D721Med (cell line): ENCODE measurements around the gene CDH26.

ENCODE experiments used
- DNase-seq: peaks from one replicate; pipeline ENCODE4 v3.0.0; 2011; ENCODE audit warnings: low spot score; ENCODE audit not compliant: insufficient read length
- FAIRE-seq: peaks from 2 replicates; lab custom pipeline; 2011; peaks lifted over from hg19 to GRCh38; lab: Jason Lieb, UNC
- CTCF ChIP-seq: IDR thresholded peaks from 2 replicates; pipeline ENCODE4 v1.5.1; 2012; ENCODE audit warnings: mild to moderate bottlenecking, control low read depth; ENCODE audit not compliant: insufficient read depth; ENCODE audit errors: missing control alignments

The CDH26 gene

DNA sequence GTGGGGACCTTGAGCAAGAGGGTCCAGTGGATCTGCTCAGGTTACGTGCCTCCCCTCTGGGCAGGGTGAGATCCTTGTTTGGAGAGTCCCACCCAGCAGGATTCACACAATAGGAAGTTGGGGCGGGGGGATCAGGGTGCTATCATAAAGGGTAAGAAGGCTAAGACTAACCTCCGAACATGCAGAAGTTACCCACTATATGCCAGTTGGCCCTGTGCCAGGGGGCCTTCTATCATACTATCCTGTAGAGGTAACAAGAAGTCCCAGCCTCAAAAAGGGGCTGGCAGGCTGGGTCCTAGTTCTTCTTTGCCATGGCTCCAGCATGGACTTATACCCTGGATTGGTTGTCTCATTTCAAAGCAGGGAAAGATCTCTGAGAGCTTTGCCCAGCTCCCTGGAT, 94.1 kb downstream of the CDH26 start:
- FAIRE-seq (no peak), DNase-seq (no peak)
- no peak for TF ChIP-seq CTCF

GRCh38 chr20:60053125-60053817, 95.0 kb downstream of the CDH26 start:
- TF ChIP-seq CTCF, result no peak
- DNase-seq, result no peak
- no peak for FAIRE-seq

DNA sequence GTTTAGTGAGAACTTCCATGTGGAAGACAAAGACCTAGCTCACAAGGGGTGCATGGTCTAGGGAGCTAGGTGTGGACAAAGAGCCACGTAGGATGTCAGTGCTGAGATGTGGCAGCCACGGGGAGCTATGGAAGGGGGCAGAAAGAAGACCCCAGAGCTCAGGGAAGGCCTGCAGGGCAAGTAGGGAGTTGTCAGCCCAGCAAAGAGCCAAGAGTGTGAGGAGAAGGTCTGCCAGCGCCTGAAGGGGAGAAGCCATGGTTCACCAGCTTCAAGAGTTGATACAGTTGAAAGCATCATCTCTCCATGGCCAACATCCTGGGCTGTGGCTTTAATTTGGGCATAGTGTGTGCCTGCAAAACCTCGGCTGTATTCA, 95.6 kb downstream of the CDH26 start:
- TF ChIP-seq CTCF, result no peak
- DNase-seq (no peak), FAIRE-seq (no peak)

GRCh38 chr20:60054716-60055634, 96.8 kb downstream of the CDH26 start:
- DNase-seq, result no peak
- FAIRE-seq, result no peak
- no peak for TF ChIP-seq CTCF

DNA sequence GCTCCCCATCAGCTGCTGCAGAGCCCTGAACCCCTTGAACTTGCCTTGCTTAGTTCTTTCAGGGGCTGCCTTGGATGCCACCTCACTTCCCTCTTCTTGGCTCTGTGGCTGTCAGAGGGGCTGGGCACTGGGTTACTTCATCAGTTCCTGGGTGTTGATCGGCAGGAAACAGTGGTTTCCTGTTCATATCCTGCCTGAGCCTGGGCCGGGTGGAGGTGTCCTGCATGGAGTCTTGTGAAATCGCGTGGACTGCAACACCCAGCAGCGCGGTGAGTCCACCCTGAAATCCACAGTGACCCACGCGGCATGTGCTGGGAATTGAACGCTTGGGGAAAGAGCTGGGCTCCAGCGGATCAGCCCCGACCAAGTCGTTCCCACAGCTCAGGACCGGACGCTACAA, 97.5 kb downstream of the CDH26 start:
- no peak for DNase-seq
- no peak for TF ChIP-seq CTCF
- FAIRE-seq, result no peak

GRCh38 chr20:60056407-60057122, 98.3 kb downstream of the CDH26 start:
- FAIRE-seq, result no peak
- no peak for TF ChIP-seq CTCF
- DNase-seq, result no peak
